Measurements from ENCODE around the gene EPB41. TPM values are rescaled to one million over a fixed set of nuclear protein-coding genes. Genes with fewer than 3 reads are reported as not detected.
A peak's percentile ranks its signal among the peaks of the same experiment; 100 is the strongest.

The EPB41 gene
- total RNA-seq, 1 donor: 42.9 TPM

DNA sequence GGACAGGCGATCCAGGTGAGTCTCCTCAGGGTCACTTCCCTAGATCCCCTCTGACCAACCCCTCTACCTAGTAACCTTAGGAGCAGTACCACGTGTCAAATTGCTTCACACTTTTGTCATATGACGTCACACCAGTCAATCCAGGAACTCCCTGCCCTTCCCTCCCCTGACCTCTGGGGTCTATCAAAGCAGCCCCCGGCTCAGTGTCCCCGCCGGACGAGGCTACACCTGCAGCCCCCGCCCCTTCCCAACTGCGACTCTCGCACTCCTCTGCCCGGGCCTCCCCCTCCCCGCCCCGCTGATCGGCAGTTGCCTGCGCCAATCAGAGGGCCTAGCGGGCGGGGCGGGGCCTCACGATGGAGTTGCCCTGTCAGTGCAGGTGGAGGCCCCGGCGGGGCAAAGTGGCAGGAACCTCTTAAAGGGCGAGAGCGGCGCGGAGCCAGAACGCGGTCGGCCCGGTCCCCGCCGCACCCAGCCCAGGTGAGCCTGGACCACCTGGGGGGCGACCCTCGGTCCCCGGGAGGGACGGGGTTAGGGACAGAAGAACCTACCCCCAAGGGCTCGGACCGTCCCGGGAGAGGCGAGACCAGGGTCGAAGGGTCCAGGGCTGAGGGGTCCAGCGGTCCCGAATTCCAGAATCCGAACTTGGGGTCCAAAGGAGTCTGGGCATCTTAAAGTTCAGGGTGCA, 27.5 kb upstream of the EPB41 start:
- H3K4me3 ChIP-seq (ENCODE audit: low read depth, low read length): peak overlapping the region; percentile 83
- TF ChIP-seq CTCF (IDR thresholded peaks at IDR 0.05; ENCODE audit: insufficient read depth, low read length): no peak
- peak; percentile 60 for DNase-seq (ENCODE audit: low read depth)

- H3K4me3 ChIP-seq (ENCODE audit: low read depth, low read length): peak overlapping the region; percentile 83
- DNase-seq (ENCODE audit: low read depth): no peak
- TF ChIP-seq CTCF (IDR thresholded peaks at IDR 0.05; ENCODE audit: insufficient read depth, low read length): no peak
Measured at GRCh38 chr1:28887419-28887834, 26.9 kb upstream of the EPB41 start.

DNA sequence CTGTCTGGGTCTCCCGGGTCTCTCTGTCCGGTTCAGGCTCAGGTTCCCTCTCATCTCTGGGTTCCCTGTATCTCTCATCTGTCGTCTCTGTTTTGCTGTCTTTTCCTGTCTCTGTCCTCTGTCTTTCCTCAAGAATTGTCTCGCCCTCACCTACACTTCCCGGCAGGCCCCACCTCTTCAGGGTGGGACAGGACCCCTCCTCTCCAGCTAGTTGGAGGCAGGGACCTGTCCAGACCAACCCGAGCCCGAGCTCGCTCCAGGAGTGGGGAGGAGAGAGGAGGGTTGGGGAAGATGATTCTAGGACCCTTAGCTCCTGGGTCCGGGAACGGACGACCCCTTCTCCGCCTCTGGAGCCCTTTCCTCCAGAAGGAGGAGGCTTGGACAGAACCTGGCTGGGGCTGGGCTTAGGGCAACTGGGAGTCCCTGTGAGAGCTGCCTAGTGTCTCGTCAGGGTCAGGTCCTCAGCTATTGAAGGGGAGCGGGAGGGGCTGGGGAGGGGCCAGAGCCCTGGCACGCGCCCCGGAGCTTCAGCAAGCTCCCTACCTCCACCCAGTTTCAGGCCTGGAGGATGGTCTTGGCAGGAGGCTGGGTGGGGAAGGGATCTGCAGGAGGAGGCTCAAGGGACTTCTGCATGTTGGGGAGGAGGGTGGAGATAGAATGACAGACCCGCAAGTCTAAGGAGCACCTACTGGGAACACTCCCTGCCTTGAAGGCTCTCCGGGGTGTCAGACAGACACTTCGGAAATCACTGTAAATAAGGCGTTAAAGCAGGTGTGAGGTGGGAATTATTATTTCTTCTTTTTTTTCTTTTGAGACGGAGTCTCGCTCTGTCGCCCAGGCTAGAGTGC, 26.3 kb upstream of the EPB41 start:
- peak overlapping the region; percentile 83 for H3K4me3 ChIP-seq (ENCODE audit: low read depth, low read length)
- no peak for TF ChIP-seq CTCF (IDR thresholded peaks at IDR 0.05; ENCODE audit: insufficient read depth, low read length)
- peak; percentile 25 for DNase-seq (ENCODE audit: low read depth)

DNA sequence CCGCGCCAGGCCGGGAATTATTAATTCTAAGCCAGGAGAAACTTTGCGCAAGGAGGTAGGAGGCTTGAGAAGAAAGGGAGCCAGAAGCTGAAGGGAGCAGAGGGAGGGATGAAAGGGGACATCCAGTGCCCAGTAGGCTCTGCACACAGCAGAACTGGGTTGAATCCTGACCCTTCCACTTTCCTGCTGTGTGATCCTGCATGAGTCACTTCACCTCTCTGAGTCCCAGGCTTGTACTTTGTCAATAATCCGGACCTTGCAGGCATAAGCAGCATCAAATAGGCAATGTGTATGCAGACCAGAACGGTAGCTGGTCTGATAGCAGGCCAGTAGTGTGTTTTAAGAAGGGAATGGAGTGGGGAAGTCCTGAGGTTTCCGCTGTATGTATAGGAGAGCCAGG, 25.5 kb upstream of the EPB41 start:
- H3K4me3 ChIP-seq (ENCODE audit: low read depth, low read length): no peak overlapping the region

DNA sequence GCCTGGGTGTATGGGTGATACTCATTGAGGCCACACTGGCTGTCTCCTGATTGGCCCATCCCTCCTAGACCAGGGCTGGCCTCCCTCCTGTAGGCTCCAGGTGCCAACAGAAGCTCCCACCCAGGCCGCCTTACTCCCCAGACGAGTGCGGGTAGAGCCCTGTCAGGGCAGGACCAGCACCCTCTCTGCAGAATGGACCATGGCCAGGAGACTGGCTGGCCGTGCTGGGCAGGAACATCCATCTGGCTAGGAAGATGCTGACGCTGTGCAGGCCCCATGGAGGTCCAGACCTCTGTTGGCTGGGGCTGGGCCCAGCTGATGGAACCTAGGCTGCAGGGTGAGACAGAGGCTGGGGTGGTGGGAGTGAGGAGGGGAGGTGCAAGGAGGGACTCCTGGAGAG, 25.0 kb upstream of the EPB41 start:
- DNase-seq (ENCODE audit: low read depth): no peak
- TF ChIP-seq CTCF (IDR thresholded peaks at IDR 0.05; ENCODE audit: insufficient read depth, low read length): no peak
- H3K4me3 ChIP-seq (ENCODE audit: low read depth, low read length): no peak overlapping the region

More for the DNA sequence above, 25.5 kb upstream of the EPB41 start:
- DNase-seq (ENCODE audit: low read depth): no peak
- TF ChIP-seq CTCF (IDR thresholded peaks at IDR 0.05; ENCODE audit: insufficient read depth, low read length): no peak

GRCh38 chr1:28890435-28890834, 23.9 kb upstream of the EPB41 start:
- no peak for DNase-seq (ENCODE audit: low read depth)
- TF ChIP-seq CTCF (IDR thresholded peaks at IDR 0.05; ENCODE audit: insufficient read depth, low read length): no peak
- H3K4me3 ChIP-seq (ENCODE audit: low read depth, low read length): no peak overlapping the region
